Measurements from ENCODE around the gene PRKACA. TPM values are rescaled to one million over a fixed set of nuclear protein-coding genes. Genes with fewer than 3 reads are reported as not detected.

The PRKACA gene
- total and polyA plus RNA-seq, 8 donors, result 25.3 to 42.9 (median 30.3) TPM

DNA sequence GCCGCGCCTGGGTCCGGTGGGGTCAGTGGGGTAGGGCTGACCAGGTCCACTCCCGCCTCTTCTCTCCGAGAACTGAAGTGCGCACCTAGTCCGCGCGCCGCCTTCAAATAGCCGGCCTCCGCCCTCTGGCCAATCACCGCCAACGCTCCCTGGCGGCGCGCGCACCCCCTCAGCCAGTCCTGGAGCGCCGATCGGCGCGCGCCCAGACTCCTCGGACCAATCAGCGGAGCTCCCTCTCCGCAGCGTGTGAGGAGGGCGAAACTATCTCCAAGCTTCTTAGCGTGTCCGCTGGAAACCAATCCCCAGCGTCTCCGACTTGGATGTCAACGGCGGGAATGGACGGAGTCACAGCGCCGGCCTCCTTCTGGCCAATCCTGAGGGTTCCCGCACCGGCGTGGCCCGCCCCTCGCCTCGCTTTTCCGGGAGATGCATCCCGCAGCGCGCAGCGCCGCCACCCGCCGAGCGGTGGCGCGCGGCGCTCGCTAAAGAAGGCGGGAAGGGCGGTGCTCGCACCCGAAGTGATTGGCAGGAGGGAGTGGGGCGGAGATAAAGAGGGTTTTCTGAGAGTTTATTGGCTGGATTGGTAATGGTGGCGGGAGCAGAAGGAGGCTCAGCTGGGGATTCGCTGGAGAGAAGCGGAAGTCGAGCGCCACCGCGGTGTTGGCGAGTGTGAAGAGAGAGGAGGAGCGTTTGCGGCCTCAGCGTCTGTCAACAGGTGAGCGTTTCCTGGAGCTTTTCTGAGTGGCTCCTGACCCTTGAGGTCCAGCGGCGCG lies 19.1 kb upstream of the PRKACA start, which contains the start of gene ASF1B:
ASF1B (minus strand) TSS at position 81 of the 773 bp plus-strand sequence. CDS start 133 bp downstream, outside the sequence.
- TF ChIP-seq, protein P1, sequence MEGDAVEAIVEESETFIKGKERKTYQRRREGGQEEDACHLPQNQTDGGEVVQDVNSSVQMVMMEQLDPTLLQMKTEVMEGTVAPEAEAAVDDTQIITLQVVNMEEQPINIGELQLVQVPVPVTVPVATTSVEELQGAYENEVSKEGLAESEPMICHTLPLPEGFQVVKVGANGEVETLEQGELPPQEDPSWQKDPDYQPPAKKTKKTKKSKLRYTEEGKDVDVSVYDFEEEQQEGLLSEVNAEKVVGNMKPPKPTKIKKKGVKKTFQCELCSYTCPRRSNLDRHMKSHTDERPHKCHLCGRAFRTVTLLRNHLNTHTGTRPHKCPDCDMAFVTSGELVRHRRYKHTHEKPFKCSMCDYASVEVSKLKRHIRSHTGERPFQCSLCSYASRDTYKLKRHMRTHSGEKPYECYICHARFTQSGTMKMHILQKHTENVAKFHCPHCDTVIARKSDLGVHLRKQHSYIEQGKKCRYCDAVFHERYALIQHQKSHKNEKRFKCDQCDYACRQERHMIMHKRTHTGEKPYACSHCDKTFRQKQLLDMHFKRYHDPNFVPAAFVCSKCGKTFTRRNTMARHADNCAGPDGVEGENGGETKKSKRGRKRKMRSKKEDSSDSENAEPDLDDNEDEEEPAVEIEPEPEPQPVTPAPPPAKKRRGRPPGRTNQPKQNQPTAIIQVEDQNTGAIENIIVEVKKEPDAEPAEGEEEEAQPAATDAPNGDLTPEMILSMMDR (IDR thresholded peaks at IDR 0.05), result peak; percentile 63 to 80 (median 70)
- H3K9me3 ChIP-seq, result no peaks in the 10 kb centered on the region
- intact Hi-C loops (cut with DNase I), result no loop called here
- no peaks in the 10 kb centered on the region for H3K36me3 ChIP-seq
- FAIRE-seq (peak; percentile 90), DNase-seq (peak; percentile 97 to 99 (median 99)), ATAC-seq (peak; percentile 88 to 94 (median 88))
- WGBS, 2 donors, result 0% methylated on average over 74 to 78 of the region's 78 CpGs
- peak within 1 kb of the TSS; percentile 34 to 68 (median 58) for H3K4me3 ChIP-seq
- peak within 1 kb of the TSS; percentile 94 to 98 (median 96) for H3K27ac ChIP-seq
- peaks cover 0 to 5% (median 0%) of the 10 kb centered on the region in 3 donors for H3K4me1 ChIP-seq
- H3K27me3 ChIP-seq, result no peaks in the 10 kb centered on the region

DNA sequence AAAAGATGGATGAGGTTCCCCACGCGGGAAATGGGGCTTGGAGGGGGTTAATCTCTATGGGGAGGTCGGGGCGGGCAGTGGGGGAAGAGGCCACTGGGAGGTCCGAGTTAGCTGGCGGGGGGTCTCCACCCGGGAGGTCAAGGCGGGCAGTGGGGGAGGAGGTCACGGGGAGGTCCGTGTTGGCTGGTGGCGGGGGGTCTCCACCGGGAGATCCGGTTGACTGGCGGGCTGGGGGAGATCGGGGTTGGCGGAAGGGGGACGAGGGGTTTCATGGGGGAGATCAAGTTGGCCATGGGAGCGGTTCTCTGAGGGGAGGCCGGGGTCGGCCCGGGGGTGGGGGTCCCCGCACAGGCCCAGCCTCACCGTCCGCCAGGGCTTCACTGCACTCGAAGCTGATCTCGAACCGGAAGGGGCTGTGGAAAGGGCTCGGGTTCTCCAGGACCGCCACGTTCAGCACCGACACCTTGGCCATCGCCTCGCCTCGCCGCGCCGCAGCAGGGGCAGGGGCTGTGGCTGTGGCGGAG lies 18.5 kb upstream of the PRKACA start:
- WGBS, 2 donors, result 2% methylated on average over 32 to 38 of the region's 38 CpGs
- intact Hi-C loops (cut with DNase I), result no loop called here
- peaks cover 0 to 5% (median 0%) of the 10 kb centered on the region in 3 donors for H3K4me1 ChIP-seq
- peak overlapping the region in 2 of 4 donors; percentile 19 to 33 for H3K27ac ChIP-seq
- FAIRE-seq, result no peak
- H3K27me3 ChIP-seq, result no peaks in the 10 kb centered on the region
- TF ChIP-seq, protein P1 (IDR thresholded peaks at IDR 0.05), result no peak
- H3K4me3 ChIP-seq, result peak overlapping the region; percentile 3 to 68 (median 44)
- no peak for ATAC-seq
- DNase-seq, result peak in 3 of 6 donors; percentile 28 to 83 (median 48)
- H3K9me3 ChIP-seq, result no peaks in the 10 kb centered on the region
- no peaks in the 10 kb centered on the region for H3K36me3 ChIP-seq

DNA sequence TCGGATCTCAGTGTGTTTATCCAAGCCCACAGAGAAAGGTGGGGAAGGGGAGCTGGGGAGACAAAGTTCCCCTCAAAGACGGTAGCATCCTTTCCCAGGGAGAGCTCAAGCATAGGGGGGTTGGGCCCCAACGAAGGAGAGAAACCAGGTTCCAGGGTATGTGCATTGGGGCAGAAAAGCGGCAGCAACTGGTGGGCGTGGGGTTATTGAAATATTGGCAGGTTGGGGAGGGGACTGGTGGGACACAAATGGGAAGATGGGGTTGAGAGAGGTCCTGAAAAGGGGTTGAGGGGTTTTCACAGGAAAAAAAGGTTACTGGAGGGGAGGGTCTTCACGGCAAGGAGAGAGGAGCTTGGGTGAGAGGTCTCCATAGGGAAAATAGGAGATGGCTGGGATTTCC lies 17.8 kb upstream of the PRKACA start:
- WGBS, 2 donors, result 19 to 20% methylated on average over 6 of the region's 6 CpGs
- Histone ChIP-seq H3K4me3 (no peak overlapping the region), H3K27me3 (no peaks in the 10 kb centered on the region), H3K36me3 (no peaks in the 10 kb centered on the region), H3K4me1 (peaks cover 0 to 5% (median 0%) of the 10 kb centered on the region in 3 donors), H3K9me3 (no peaks in the 10 kb centered on the region), H3K27ac (no peak overlapping the region)
- FAIRE-seq, result no peak
- intact Hi-C loops (cut with DNase I), result no loop called here
- TF ChIP-seq, protein P1 (IDR thresholded peaks at IDR 0.05), result no peak
- DNase-seq, result no peak
- no peak for ATAC-seq

DNA sequence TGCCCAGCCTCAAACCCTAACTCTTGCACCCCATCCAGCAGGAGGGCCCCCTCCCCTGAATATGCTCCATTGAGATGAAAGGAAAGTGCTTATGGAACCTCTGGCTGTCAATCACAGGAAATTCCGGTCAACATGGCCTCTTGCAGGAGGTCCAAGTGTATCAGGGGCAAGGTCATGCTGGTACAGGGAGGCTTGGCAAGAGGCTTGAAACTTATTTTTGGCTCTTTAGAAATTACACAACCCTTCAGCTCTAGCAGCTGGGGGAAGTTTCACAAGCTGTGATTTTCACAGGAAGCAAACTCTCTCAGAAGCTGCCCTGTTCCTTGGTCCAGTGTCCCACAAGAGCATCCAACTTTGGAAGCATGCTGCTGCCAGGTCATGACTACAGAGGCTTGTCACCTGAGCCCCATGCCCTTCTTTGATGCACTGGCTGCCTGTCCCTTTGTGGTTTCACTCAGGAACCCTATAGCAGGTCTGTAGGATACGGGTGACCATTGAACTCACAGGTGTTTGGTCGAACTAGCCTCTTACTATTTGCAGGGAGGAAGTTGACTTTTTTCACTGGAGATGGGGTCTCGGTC lies 10.5 kb upstream of the PRKACA start:
- no peaks in the 10 kb centered on the region for H3K9me3 ChIP-seq
- FAIRE-seq (no peak), ATAC-seq (peak; percentile 58 to 80 (median 72)), DNase-seq (no peak)
- no peaks in the 10 kb centered on the region for H3K4me1 ChIP-seq
- H3K36me3 ChIP-seq, result no peaks in the 10 kb centered on the region
- no peaks in the 10 kb centered on the region for H3K27me3 ChIP-seq
- no peak overlapping the region for H3K27ac ChIP-seq
- WGBS, 2 donors, result 51 to 66% methylated on average over 4 of the region's 4 CpGs
- intact Hi-C loops (cut with DNase I), result no loop called here
- H3K4me3 ChIP-seq, result no peak overlapping the region
- TF ChIP-seq, protein P1 (IDR thresholded peaks at IDR 0.05), result no peak

Measured in pancreas (tissue), 10 donors.